Measurements from ENCODE around the gene HK1. TPM values are rescaled to one million over a fixed set of nuclear protein-coding genes. Genes with fewer than 3 reads are reported as not detected.
A peak's percentile ranks its signal among the peaks of the same experiment; 100 is the strongest.

The HK1 gene
- total RNA-seq, 1 donor from 2014 or later, result 110 TPM

GRCh38 chr10:69374242-69374641 is 95.9 kb downstream of the HK1 start:
- Mint-ChIP-seq H3K36me3 (ENCODE audit: low read depth) (peaks cover 37% of the 10 kb centered on the region), H3K4me1 (ENCODE audit: low read depth) (peaks cover 11% of the 10 kb centered on the region), H3K27me3 (ENCODE audit: low read depth) (no peaks in the 10 kb centered on the region), H3K9me3 (ENCODE audit: low read depth) (no peaks in the 10 kb centered on the region), H3K4me3 (ENCODE audit: unreplicated experiment) (no peak overlapping the region), H3K27ac (ENCODE audit: unreplicated experiment) (no peak overlapping the region)
- DNase-seq (ENCODE audit: low spot score), result no peak
- TF ChIP-seq CTCF (IDR thresholded peaks at IDR 0.05), result no peak

DNA sequence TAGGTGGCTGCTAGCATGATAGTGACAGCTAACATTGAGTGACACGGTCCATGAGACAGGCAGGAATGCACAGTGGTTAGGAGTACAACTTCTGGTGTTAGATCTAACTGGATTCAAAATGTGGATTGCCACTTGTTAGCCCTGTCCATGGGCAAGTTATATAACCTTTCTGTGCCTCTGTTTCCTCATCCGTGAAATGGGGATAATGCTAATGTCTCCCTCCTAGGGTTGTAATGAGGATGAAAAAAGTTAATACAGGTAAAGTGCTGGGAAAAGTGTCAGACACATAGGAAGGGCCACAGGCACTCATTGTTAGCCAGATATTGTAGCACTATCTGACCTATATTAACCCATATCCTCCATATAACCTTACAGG is 96.6 kb downstream of the HK1 start:
- H3K27me3 Mint-ChIP-seq (ENCODE audit: low read depth), result no peaks in the 10 kb centered on the region
- no peak overlapping the region for H3K27ac Mint-ChIP-seq (ENCODE audit: unreplicated experiment)
- TF ChIP-seq CTCF (IDR thresholded peaks at IDR 0.05), result no peak
- DNase-seq (ENCODE audit: low spot score), result no peak
- no peaks in the 10 kb centered on the region for H3K9me3 Mint-ChIP-seq (ENCODE audit: low read depth)
- H3K4me3 Mint-ChIP-seq (ENCODE audit: unreplicated experiment), result no peak overlapping the region
- H3K4me1 Mint-ChIP-seq (ENCODE audit: low read depth), result peaks cover 11% of the 10 kb centered on the region
- H3K36me3 Mint-ChIP-seq (ENCODE audit: low read depth), result peaks cover 37% of the 10 kb centered on the region

DNA sequence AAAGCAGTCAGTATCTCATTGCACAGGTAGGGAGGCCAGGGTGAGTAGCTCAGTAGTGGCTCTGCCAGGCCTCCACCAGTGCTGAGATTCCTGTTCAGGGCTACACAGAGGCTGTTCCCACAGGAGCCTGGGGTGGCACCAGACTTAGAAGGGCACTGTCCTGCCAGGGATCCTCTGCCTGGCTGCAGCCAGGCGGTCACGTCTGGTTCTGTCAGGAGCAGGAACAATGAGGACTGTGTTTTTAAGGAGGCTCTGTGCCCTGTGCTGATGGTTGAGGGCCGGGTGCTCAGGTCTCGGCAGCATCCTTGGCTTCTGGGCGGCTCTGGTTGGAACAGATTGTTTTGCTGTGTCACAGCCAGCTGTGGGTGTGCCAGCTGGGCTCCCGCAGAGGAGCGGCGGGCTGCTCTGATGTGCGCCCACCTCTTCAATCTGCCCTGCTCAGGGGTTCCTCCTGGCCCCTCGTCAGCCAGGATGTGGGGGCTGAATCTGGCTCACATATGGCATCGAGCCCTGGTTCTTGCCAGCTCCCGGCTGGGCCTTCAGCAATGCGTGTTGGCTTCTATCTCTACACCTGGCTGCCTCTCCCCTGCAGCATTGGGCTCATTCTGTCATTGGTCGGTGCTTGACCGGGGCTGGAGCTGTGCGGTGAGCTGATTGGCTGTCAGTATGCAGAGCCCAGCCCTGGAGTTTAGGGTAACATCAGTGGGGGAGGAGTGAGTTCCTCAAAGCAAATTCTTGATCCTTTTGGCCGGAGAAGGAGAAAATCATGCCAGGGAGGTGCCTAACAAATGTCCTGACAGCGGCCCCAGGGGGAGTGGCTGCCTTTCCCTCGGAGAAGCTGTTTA is 97.2 kb downstream of the HK1 start:
- DNase-seq (ENCODE audit: low spot score), result no peak
- H3K27me3 Mint-ChIP-seq (ENCODE audit: low read depth), result no peaks in the 10 kb centered on the region
- H3K4me3 Mint-ChIP-seq (ENCODE audit: unreplicated experiment), result no peak overlapping the region
- peaks cover 11% of the 10 kb centered on the region for H3K4me1 Mint-ChIP-seq (ENCODE audit: low read depth)
- no peak for TF ChIP-seq CTCF (IDR thresholded peaks at IDR 0.05)
- no peak overlapping the region for H3K27ac Mint-ChIP-seq (ENCODE audit: unreplicated experiment)
- H3K36me3 Mint-ChIP-seq (ENCODE audit: low read depth), result peaks cover 32% of the 10 kb centered on the region
- H3K9me3 Mint-ChIP-seq (ENCODE audit: low read depth), result no peaks in the 10 kb centered on the region

GRCh38 chr10:69376662-69377061 is 98.4 kb downstream of the HK1 start:
- Mint-ChIP-seq H3K27me3 (ENCODE audit: low read depth) (no peaks in the 10 kb centered on the region), H3K9me3 (ENCODE audit: low read depth) (no peaks in the 10 kb centered on the region), H3K27ac (ENCODE audit: unreplicated experiment) (no peak overlapping the region), H3K4me3 (ENCODE audit: unreplicated experiment) (no peak overlapping the region), H3K36me3 (ENCODE audit: low read depth) (peaks cover 25% of the 10 kb centered on the region), H3K4me1 (ENCODE audit: low read depth) (peaks cover 11% of the 10 kb centered on the region)
- TF ChIP-seq CTCF (IDR thresholded peaks at IDR 0.05), result no peak
- DNase-seq (ENCODE audit: low spot score), result peak; percentile 81

DNA sequence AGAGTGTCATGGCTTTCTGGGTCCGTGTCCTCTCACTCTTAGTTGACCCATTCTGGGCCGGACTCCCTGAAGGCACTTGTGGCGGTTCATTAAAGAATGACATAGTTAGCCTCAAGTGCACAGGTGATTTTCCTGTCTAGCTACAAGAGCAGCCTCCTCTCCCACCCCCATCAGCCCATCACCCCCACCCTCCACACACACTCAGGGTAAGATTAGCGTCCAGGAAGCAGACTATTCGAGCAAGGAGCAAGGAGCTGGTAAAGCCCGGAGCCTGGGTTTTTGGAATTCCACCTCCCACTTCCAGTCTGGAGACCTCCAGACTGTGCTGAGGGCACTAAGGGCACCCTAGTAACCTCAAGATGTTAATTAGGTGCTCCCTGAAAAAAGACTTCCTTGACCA is 98.9 kb downstream of the HK1 start:
- no peak overlapping the region for H3K4me3 Mint-ChIP-seq (ENCODE audit: unreplicated experiment)
- no peaks in the 10 kb centered on the region for H3K27me3 Mint-ChIP-seq (ENCODE audit: low read depth)
- peak; percentile 13 for DNase-seq (ENCODE audit: low spot score)
- H3K9me3 Mint-ChIP-seq (ENCODE audit: low read depth), result no peaks in the 10 kb centered on the region
- peaks cover 20% of the 10 kb centered on the region for H3K36me3 Mint-ChIP-seq (ENCODE audit: low read depth)
- peaks cover 12% of the 10 kb centered on the region for H3K4me1 Mint-ChIP-seq (ENCODE audit: low read depth)
- no peak for TF ChIP-seq CTCF (IDR thresholded peaks at IDR 0.05)
- peak overlapping the region; percentile 22 for H3K27ac Mint-ChIP-seq (ENCODE audit: unreplicated experiment)

All from chondrocyte (in vitro differentiated cells).